ENCODE measurements around the gene RAB15.
"Not testable (repeated sequence)": the region's sequence is repeated elsewhere in the genome, so short reads cannot be mapped to it uniquely, and the experiment has no call there.

Gene RAB15

DNA sequence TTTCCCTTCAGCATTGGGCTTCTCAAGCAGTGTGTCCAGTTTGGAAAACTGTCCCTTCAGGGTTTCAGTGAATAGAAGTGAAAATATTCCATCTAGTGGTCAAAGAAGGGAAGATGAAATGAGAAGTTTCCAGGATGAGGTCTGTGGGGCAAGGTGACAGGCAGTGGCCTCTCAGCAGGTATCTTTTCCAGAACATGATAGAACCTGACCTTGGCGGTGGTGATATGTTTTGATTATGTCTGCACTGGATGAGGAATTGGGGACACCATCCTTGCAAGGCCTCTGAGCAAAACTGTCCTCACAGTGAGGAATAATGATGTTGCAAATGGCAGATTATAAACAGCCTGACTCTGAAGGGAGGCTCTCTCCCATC is 34.3 kb downstream of the RAB15 start:
- DNase-seq (ENCODE audit: low spot score): no peak

DNA sequence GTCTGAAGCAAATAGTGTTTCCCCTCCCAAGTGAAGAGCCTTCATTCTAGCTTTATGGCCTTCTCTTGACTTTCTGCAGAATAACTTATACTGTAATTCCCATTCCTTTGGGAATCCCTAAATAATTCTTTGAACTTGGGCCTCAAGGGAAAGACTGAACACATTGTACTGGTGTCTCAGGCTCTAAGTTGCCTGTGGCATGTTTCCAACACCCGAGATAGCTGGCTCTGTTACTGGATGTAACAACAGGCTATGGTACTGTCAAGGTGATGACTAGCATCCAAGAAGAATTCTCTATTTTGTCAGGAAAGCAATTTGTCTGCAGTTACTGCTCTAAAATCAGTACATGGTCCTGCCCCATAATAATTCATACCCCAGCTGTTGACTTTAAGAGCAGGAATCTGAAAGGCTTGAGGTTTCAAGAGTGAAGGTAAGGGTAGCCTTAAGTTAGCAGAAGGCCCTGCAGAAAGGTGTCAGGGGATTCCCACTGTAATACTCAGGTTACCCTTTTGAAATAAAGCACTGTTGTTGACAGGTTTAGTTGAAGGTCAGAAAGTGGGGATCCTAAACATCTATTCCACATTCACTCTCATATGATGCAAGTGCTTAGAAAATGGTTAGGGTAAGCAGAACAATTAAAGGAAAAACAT is 34.8 kb downstream of the RAB15 start:
- no peak for DNase-seq (ENCODE audit: low spot score)

DNA sequence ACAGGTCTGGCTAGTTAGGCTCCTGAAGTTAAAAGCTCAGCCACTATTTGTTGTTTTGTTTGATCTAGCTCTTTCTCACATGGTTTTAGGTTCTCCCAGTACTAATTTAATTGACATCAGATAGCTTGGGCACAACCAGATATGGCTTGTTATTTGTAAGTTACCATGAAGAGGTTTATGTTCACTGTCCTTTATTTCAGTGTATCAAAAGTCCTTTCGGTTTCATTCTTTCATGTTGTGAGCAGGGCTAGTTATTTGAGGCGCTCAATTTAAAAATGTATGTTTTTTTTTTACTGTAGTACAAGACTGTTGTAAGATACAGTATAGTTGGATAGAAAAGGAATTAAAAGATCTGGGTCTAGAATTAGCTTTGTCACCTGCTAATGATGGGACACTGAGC is 36.6 kb downstream of the RAB15 start:
- DNase-seq (ENCODE audit: low spot score): no peak

DNA sequence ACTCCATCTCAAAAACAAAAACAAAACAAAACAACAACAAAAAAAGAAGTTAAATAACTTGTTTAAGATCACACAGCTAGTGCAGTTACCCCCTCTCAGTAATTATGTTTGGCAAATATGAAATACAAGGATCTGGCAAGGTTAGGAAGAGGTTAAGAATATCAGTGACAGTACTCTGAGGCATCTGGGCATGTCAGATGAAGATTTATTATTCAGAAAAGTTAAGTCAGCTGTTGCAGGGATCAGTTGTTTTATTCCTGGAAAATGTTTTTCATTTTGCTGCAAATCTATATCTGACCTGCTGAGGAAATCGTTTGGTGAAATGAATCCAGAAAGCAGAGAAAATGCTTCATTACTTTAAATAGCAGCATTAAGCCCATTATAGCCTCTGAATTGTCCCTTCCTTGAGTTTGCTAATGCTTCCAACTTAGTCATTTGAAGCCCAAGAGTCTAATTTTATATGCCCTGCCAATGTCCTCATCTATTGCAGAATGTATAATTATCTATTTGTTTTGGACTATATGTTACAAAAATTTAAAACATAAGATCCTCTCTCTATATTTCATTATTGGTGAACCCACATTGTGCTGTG is 37.7 kb downstream of the RAB15 start:
- DNase-seq (ENCODE audit: low spot score): no peak

DNA sequence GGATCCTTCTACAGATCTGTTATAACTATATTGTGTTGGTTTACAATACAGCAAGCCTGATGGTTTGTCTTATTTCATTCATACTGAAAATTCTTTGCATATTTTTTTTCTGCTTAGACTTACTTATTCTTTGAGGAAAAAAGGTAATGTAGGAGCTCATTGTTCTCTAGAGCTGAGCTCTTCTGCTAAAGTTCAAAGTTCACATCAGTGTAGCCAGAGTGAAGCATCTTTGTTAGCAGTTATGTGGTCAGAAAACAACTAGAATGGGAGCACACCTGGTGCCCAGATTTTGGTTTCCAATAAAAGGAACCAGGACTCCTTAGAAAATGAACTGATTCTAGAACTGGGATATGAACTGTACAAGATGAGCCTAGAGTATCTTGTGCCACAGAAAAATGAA is 39.9 kb downstream of the RAB15 start:
- DNase-seq (ENCODE audit: low spot score): no peak

DNA sequence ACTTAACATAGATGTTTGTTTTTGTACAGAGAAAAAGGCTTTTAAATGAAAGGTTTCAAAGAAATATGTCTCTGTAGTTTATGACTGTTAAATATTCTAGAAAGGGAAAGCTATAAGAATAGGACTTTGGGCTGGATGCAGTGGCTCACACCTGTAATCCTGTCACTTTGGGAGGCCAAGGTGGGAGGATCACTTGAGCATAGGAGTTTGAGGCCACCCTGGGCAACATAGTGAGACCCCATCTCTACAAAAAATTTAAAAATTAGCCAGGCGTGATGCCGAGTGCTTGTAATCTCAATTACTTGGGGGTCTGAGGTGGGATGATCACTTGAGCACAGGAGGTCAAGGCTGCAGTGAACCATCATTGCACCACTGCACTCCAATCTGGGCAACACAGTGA is 41.0 kb downstream of the RAB15 start:
- no peak for DNase-seq (ENCODE audit: low spot score)

DNA sequence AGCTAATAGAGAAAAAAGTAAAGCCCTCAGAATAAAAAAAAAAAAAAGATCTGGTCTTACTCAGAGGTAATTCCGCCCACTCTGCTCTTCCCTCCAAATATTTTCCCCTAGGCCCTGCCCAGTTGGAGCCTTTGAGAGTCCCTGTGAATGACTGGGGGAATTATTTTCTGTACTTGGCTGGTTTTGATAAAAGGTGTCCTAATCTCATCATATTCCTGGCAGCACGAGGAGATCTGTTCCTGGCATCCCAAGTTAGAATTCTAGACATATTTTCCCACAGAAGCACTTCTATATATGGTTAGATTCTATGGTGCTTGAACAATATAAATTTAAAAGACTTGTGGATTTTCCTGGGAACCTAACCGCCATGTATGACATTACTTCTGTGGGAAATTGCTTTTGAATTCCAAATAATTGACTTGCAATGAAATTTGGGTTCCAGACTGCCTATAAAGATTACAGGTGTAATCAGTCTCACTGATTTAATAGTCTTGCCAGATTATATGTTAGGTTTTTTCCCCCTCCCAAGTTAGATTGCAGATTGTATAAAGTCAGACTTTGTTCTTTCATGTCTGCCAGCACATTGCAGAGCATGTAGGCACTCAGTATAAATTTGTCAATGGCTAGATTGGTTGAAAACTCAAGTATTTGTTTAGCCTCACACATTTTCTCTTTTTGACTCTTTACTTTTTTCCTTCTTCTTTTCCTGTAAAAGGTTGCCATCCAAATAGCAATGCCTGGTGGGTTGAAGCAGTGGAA is 41.9 kb downstream of the RAB15 start:
- no peak for DNase-seq (ENCODE audit: low spot score)

DNA sequence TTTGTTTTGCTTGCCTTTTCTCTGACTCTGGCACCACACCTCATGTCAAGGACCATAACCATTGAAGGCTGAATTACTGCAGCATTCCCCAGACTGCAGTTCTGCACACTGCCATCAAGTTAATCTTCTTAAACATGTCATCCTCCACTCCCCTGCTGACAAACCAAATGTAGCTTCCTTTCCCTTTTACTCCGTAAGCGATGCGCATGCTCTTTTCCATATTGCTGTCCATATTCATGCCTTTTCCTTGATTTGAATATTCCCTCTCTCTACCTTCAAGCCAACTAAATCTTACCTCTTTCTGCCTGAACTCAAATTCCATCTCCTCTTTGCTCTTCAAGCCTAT is 43.1 kb downstream of the RAB15 start:
- no peak for DNase-seq (ENCODE audit: low spot score)

DNA sequence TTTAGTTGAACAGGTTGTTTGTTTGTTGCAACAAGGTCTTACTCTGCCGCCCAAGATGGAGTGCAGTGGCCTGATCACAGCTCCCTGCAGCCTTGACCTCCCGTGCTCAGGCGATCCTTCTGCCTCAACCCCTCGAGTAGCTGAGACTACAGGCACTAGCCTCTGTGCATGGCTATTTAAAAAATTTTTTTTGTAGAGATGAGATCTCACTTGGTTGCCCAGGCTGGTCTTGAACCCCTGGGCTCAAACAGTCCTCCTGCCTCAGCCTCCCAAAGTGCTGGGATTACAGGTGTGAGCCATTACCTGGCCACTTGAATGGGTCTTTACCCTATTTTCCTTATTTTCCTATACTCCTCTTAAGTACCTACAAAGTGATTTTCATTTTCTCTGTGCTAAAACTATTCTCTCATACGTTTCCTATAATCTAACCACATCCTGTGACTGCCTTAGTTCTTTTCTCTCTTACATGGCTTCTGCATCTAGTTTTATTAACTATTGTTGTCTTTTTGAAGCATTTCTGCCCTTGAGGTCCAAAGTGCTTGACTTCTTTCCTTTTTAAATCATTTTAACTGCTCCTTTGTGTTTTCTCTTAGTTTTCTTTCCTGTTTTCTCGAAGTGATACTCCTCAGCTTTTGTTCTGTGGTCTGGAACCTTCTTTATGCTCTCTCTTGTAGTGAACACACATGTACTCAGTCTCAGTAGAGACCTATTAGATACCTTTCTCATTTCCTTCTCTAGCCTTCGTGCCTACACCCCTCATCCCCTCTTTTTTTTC is 43.7 kb downstream of the RAB15 start:
- no peak for DNase-seq (ENCODE audit: low spot score)

DNA sequence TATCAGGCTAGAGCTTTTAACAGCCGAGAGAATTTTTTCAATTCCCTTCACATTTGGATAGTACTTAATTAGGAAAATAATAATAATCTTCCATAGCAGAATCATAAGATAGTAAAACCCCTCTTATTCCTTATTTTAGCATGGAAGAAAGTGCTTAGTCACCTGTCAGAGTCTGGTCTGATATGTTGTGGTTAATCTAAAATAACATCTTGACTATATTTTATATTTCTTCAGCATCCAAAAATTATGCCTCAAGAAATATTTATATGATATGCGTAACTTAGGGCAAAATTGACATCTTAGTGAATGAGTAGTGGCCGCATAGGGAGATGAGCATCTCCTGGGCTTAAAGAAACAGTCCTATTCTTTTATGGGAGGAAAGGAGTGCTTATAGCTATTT is 45.1 kb downstream of the RAB15 start:
- no peak for DNase-seq (ENCODE audit: low spot score)

DNA sequence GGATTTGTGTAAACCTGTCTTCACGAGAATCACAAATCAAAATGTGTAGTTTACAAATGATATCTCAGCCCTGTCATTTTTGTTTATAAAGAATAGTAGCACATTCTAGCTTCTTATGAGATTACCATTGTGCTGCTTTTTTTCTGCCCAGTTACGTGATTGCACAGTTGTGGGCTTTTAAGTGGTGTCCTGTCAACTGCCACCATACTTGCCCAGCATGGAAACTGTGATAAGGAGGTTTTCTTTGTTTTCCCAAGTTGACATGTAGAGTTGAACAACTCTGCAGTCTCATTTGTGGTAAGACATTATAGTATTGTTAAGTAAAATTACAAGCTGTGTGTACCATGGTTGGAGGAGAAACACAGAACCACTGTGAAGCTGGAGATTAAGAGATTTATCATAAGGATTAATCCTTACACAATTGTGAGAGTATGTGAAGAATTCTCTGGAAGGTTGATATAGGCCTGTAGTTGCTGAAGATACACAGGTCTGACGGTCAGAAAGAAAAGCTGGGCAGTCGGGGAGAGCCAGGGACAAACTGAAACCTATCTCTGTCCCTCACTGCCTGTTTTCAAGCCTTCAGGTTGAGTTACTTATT is 45.6 kb downstream of the RAB15 start:
- DNase-seq (ENCODE audit: low spot score): no peak

DNA sequence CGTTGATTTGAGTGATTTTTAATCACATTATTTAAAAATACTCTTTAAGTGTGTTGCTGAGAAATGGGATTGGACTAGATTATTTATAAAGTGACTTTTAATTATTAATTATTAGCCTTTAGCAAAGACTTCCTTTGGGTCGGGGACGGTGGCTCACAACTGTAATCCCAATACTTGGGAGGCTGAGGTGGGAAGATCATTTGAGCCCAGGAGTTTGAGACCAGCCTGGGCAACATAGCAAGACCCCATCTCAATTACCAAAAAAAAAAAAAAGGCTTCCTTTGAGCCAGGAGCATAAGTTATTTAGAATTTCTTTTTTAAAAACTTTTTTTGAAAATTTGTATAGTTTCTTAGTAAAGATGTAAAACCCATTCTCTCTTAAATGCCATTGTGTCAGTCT is 49.1 kb downstream of the RAB15 start:
- DNase-seq (ENCODE audit: low spot score): no peak

DNA sequence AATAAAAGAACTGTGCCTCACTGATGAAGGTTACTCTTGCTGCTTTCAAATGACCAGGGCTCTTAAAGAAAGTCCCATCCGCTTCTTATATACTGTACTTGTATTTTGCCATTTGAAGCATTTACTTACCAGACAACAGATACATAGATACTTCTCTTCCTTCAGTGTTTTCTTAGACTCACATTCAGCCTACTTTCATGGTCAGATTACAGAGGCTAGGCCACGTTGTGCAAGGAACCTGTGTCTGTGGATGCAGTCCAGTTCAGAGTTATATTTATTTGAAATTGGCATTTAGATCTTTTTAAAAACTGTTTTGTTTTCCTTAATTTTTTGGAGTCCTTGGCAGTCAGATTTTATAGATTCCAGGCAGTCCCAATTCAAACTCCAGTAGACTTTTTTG is 51.7 kb downstream of the RAB15 start:
- DNase-seq (ENCODE audit: low spot score): no peak

DNA sequence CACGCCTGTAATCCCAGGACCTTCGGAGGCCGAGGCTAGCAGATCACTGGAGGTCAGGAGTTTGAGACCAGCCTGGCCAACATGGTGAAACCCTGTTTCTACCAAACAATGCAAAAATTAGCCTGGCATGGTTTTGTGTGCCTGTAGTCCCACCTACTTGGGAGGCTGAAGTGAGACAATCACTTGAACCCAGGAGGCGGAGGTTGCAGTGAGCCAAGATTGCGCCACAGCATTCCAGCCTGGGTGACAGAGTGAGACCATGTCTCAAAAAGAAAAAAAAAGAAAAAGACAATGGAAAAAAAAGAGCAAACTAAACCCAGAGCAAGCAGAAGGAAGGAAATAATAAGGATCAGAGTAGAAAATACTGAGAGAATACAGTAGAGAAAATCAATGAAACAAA is 52.5 kb downstream of the RAB15 start:
- DNase-seq (ENCODE audit: low spot score): no peak

DNA sequence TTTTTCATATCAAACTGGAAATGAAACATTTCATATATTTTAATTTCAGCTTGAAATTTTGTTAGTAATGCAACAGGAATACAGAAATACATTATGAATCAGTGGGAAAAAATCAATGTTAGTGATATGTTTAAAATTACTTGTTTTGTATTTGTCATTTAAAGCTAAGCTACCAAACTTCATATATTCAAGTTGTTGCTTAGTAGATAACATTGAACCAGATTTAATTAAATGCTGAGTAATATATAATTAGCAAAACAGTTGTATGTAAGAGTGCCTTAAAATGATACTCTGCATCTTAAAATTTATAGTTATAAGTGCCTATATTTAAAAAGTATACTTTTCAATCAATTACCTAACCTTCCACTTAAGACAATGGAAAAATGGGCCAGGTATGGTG is 52.9 kb downstream of the RAB15 start:
- no peak for DNase-seq (ENCODE audit: low spot score)

DNA sequence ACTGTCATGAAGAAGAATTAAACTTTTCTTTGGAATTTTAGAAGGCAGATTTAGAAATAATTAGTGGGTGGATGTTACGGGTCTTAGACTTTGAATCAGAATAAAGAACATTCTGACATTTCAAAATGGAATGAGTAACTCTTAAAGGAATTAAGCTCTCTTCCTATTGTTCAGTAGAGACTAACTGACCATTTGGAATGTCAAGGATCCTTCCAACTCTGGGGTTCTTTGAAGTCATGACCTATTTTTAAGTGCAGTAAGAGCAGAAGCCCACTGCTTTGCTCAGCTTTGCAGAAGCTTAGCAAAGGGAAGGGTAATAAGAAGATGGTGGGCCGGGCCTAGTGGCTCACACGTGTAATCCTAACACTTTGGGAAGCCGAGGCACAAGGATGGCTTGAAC is 53.9 kb downstream of the RAB15 start:
- no peak for DNase-seq (ENCODE audit: low spot score)

DNA sequence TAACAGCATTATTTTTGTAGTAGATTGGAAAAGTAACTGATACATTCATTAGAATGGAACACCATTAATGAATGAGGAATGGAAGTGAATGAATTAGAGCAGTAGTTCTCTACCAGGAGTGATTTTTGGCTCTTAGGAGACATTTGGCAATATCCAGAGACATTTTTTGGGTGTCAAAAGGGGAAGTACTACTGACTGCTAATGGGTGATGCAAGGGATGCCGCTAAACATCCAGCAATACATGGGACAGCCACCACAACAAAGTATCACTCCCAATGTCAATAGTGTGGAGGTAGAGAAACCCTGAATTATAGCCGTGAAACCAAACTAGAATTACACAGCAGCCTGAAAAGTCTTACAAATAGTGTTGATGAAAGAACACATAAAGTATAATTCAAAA is 56.3 kb downstream of the RAB15 start:
- no peak for DNase-seq (ENCODE audit: low spot score)

DNA sequence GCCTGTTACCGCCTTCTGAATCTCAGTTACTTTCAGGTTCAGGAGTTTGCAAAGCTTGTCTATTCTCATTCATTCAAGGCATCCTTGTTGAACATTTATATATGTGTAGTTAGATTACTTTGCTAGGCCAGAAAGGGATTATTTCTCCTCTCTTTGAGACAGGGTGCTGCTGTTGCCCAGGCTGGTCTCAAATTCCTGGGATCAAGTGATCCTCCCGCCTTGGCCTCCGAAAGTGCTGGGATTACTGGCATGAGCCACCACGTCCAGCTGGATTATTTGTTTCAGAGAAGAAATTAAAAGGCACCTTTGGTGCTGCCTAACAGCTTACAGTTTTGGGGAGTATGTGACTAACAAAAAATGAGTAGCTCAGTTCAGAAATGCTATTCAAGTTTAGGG is 57.1 kb downstream of the RAB15 start:
- DNase-seq (ENCODE audit: low spot score): no peak

DNA sequence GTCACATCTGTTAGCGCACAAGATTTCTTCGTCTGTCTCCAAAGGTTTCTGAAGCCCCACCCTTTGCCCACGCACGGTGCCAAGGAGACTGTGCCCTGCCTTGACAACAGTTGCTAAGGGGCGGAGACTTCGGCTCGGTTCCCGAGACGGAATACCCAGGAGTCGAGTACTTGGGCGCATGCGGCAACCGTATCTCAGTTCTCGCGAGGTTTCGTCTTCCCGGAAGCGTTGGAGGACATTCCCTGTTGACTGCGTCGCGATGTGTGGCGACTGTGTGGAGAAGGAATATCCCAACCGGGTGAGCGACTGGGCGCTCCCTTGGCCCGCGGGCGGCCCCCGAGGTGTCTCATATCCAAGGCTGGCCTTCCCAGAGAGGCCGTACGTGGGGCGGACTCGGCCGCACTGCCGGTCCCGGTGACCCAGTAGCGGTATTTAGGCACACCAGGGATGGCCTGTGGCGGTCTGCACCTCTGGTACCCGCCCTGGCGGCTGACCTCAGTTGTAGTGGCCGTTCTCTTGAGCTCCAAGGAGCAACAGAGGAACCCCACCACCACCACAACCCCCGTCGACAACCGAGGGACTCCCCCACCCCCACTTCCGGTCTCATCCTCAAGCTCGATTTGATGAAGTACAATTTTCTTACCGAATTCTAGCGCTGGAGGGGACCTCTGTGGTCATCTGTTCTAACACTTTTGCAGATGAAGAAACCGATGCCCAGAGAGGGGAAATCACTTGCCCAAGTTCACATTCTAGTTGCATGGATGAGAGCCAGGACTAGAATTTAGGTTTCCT is 57.7 kb downstream of the RAB15 start, which contains the start of gene CHURC1:
TSS of gene CHURC1 (plus strand) at position 219 of the 792 bp plus-strand sequence. CDS start at position 260, 41 bp downstream.
- DNase-seq (ENCODE audit: low spot score): peak; percentile 97

DNA sequence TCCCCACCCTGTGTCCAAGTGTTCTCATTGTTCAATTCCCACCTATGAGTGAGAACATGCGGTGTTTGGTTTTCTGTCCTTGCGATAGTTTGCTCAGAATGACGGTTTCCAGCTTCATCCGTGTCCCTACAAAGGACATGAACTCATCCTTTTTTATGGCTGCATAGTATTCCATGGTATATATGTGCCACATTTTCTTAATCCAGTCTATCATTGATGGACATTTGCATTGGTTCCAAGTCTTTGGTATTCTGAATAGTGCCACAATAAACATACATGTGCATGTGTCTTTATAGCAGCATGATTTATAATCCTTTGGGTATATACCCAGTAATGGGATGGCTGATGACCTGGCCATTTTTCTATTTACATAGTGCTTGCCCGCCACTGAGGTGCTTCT is 58.7 kb downstream of the RAB15 start:
- DNase-seq (ENCODE audit: low spot score): not testable (repeated sequence)

DNA sequence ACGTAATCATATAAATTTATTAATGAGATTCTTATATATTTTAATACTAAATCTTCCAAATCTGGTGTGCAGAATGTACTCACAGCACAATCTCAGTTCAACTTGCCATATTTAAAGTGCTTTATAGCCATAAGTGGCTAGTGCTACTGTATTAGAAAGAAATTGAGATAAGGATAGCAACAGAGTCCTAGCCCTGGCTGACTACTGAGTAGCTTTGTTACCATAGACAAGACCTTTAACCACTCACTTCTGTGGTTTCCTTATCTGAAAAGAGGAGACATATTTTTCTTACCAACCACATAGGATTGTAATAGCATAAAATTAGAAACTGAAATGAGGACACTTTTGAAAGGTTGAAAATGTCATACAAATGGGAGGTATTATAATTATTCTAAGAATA is 59.9 kb downstream of the RAB15 start:
- DNase-seq (ENCODE audit: low spot score): no peak
